GM10266 (cell line): ENCODE data around the gene UBE2C.

Experiments used
- DNase-seq: peaks from one replicate; pipeline ENCODE4 v3.0.0; 2012; ENCODE audit errors: extremely low spot score
- TF ChIP-seq, protein P1 (sequence below): IDR thresholded peaks from 2 replicates; pipeline ENCODE4 v1.5.1; 2012; ENCODE audit warnings: mild to moderate bottlenecking, low read depth; ENCODE audit not compliant: control insufficient read depth, insufficient read depth; ENCODE audit errors: missing control alignments

UBE2C gene

DNA sequence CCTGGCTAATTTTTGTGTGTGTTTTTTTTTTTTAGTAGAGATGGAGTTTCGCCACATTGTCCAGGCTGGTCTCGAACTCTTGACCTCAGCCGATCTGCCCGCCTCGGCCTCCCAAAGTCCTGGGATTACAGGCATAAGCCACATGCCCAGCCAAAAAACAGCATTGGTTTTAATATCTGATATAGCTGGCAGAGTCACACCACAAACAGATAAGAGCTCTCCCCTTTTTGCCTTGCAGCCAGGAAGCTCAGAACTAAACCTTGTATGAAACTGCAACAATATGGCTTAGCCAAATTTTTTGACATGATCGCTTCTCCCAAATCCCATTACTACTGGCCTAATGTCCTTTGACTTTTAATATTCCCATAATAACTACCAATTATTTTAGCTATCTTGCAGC, 39.9 kb downstream of the UBE2C start:
- DNase-seq: no peak
- TF ChIP-seq, protein P1, sequence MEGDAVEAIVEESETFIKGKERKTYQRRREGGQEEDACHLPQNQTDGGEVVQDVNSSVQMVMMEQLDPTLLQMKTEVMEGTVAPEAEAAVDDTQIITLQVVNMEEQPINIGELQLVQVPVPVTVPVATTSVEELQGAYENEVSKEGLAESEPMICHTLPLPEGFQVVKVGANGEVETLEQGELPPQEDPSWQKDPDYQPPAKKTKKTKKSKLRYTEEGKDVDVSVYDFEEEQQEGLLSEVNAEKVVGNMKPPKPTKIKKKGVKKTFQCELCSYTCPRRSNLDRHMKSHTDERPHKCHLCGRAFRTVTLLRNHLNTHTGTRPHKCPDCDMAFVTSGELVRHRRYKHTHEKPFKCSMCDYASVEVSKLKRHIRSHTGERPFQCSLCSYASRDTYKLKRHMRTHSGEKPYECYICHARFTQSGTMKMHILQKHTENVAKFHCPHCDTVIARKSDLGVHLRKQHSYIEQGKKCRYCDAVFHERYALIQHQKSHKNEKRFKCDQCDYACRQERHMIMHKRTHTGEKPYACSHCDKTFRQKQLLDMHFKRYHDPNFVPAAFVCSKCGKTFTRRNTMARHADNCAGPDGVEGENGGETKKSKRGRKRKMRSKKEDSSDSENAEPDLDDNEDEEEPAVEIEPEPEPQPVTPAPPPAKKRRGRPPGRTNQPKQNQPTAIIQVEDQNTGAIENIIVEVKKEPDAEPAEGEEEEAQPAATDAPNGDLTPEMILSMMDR: no peak

DNA sequence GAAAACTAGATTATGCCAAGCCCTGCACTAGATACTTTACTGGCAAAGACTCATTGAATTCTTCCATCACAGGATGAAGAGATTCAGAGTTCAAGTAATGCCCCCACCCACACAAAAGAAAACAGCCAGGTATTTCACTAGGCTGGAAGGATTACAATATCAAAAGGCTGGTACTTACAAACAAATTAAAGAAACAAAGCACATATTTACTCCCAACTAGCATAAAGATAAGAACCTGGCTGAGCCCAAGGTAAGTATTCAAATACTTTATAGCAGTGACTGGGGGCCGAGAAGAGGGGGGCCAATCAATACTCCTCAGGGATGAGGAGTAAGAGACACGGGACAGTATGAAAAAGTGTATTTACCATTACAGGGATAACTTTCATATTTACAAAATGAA, 41.0 kb downstream of the UBE2C start:
- TF ChIP-seq, protein P1: no peak
- DNase-seq: no peak

DNA sequence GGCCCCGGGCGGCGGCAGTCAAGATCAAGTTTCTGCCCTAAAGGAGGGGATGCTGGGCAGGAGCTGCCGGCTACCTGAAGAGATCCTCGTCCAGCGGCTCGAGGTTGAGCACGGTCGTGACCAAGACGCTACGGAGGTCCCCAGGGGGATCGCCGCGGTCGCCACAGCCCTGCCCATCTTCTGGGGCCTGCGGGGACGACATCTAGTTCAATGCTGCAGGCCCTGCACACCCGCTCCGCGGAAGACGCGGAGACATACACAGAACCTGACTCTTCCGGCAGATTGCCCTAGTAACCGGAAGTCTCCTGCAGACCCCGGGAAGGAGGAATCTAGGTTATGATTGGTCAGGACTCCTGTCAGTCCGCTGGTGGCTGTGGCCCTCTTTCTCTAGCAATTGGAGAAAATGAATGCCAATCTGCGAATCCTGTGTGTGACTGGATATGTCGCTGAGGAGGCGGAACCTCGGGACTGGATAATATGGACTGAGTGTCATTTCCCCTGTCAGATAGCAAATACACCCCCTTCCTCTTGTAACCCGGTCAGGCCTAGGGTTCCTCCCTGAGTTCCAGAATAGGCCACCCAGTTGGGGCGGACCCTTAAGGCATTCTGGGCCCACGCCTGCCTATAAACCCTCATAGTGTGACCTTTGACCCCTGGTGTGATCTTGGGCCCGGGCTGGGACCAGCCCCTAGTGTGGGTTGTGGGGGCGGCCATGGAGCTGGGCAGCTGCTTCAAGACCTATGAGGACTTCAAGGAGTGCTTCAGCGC, 44.9 kb downstream of the UBE2C start, which contains the start of the genes ACOT8 and ZSWIM3:
Gene ACOT8 (minus strand): TSS at position 279 of the 768 bp plus-strand sequence. CDS start 77 bp downstream, at position 202.
Gene ZSWIM3 (plus strand): TSS at position 501 of the 768 bp plus-strand sequence. CDS start 212 bp downstream, at position 713.
- DNase-seq: peak; percentile 98
- TF ChIP-seq, protein P1: no peak

DNA sequence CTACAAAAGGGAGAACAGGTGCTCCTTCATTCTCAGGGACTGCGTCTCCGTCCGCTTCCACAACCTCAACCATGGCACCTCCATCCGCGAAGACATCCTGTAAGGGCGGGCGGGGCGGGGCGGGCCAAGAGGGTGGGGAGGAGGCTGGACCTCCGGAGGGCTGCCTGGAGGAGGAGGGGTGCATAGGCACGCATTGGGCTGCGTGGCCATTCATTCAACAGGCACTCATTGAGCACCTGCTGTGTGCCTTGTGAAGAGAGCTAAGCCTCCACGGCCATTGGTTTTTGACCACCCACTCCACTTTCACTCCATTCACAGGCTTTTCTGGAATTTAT, 45.4 kb downstream of the UBE2C start:
- TF ChIP-seq, protein P1: no peak
- peak; percentile 72 for DNase-seq

DNA sequence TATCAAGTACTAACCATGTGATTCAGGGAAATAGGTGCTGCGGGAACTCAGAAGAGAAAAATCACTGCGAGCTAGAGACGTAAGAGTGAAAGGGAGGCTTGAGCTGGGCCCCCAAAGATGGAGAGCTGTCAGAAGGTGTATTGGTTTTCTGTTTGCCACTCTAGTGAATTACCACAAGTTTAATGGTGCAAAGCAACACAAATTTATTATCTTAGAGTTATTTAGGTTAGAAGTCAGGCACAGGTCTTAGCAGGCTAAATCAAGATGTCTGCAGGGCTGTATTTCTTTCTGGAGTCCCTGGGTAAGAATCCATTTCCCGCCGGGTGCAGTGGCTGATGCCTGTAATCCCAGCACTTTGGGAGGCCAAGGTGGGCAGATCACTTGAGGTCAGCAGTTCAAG, 47.5 kb downstream of the UBE2C start:
- TF ChIP-seq, protein P1: no peak
- DNase-seq: no peak

DNA sequence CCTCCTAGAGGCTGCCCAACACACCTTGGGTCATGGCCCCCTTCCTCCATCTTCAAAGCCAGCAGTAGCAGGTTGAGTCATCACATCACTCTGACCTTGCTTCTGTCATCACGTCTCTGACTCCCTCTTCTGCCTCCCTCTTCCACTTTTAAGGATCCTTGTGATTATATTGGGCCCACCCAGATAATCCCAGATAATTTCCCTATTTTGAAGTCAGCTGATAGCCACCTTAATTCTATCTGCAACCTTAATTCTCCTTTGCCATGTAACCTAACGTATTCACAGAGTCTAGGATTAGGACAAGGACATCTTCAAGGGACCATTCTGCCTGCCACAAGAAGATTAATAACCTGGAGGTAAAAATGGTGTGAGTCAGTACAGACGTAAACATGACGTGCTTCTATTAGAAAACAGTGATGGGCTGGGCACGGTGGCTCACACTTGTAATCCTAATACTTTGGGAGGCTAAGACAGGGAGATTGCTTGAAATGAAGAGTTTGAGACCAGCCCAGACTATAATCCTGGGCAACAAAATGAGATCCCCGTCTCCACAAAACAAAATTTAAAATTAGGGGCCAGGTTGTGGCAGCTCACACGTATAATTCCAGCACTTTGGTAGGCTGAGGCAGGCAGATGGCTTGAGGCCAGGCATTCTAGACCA, 48.2 kb downstream of the UBE2C start:
- TF ChIP-seq, protein P1: no peak
- DNase-seq: no peak
